ENCODE data around the gene CCDC61.

CCDC61 gene

DNA sequence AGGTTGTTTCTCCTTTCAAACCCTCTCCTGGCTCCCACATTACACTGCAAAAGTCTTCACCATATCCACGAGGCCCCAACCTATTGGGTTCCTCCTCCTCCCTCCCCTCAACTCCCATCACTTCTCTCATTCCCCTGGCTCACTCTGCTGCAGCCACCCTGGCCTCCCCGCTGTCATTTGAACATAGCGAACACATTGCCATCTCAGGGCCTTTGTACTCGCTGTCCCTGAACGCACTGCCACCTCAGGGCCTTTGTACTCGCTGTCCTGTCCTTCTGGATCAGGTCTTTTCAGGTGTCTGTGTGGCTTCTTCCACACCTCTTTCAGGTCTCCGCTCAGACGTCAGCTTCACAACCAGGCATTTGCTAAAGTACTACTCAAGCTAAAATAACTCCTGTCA is 1.7 kb downstream of the CCDC61 start:
- Histone ChIP-seq H3K36me3 (ENCODE audit: insufficient read depth, low read length) (peaks cover 14% of the 10 kb centered on the region), H3F3A (ENCODE audit: insufficient read depth, low read length) (no peaks in the 10 kb centered on the region), H3K9me2 (ENCODE audit: low read depth, low read length) (no peaks in the 10 kb centered on the region), H3K4me1 (ENCODE audit: insufficient read depth, low read length, severe bottlenecking) (peaks cover 34% of the 10 kb centered on the region), H2AFZ (ENCODE audit: low read length) (no peak overlapping the region), H3K4me2 (ENCODE audit: low read length) (no peak overlapping the region), H3K9ac (ENCODE audit: low read length) (no peak overlapping the region), H3K9me3 (ENCODE audit: low read length) (no peaks in the 10 kb centered on the region), H3K4me3 (ENCODE audit: low read depth, low read length, poor library complexity, severe bottlenecking) (no peak overlapping the region), H3K27ac (ENCODE audit: low read depth, low read length, poor library complexity, severe bottlenecking) (no peak overlapping the region), H3K79me2 (ENCODE audit: insufficient read depth, low read length) (no peaks in the 10 kb centered on the region), H3K27me3 (ENCODE audit: insufficient read depth, low read length) (no peaks in the 10 kb centered on the region), H4K20me1 (ENCODE audit: insufficient read depth, low read length) (no peaks in the 10 kb centered on the region)
- no peak for TF ChIP-seq EZH2 (IDR thresholded peaks at IDR 0.05; ENCODE audit: borderline replicate concordance, low read length)
- TF ChIP-seq, protein P1, sequence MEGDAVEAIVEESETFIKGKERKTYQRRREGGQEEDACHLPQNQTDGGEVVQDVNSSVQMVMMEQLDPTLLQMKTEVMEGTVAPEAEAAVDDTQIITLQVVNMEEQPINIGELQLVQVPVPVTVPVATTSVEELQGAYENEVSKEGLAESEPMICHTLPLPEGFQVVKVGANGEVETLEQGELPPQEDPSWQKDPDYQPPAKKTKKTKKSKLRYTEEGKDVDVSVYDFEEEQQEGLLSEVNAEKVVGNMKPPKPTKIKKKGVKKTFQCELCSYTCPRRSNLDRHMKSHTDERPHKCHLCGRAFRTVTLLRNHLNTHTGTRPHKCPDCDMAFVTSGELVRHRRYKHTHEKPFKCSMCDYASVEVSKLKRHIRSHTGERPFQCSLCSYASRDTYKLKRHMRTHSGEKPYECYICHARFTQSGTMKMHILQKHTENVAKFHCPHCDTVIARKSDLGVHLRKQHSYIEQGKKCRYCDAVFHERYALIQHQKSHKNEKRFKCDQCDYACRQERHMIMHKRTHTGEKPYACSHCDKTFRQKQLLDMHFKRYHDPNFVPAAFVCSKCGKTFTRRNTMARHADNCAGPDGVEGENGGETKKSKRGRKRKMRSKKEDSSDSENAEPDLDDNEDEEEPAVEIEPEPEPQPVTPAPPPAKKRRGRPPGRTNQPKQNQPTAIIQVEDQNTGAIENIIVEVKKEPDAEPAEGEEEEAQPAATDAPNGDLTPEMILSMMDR (IDR thresholded peaks at IDR 0.05; ENCODE audit: low read length), result no peak

DNA sequence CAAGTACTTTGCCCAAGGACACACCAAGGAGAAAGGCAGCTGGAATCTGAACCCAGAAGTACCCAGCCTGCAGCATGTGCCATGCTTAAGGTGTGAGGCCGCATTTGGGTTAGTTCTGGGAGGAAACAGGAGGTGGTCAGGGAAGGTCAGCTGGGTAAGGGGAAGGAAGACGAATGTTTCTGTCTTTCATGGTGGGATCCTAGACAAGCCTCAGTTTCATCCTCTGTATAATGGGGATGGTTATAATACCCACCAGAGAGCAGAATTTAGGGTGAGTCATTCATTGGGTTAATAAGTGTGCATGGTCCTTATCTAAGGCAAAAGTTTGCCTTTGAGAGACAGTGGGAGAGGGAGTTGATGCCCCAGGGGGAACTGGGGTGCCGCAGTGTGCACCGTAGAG is 3.6 kb downstream of the CCDC61 start:
- Histone ChIP-seq H3K27me3 (ENCODE audit: insufficient read depth, low read length) (no peaks in the 10 kb centered on the region), H3K36me3 (ENCODE audit: insufficient read depth, low read length) (peaks cover 14% of the 10 kb centered on the region), H2AFZ (ENCODE audit: low read length) (no peak overlapping the region), H3K4me3 (ENCODE audit: low read depth, low read length, poor library complexity, severe bottlenecking) (no peak overlapping the region), H3K9me2 (ENCODE audit: low read depth, low read length) (no peaks in the 10 kb centered on the region), H4K20me1 (ENCODE audit: insufficient read depth, low read length) (no peaks in the 10 kb centered on the region), H3K79me2 (ENCODE audit: insufficient read depth, low read length) (no peaks in the 10 kb centered on the region), H3K27ac (ENCODE audit: low read depth, low read length, poor library complexity, severe bottlenecking) (no peak overlapping the region), H3K9ac (ENCODE audit: low read length) (no peak overlapping the region), H3K9me3 (ENCODE audit: low read length) (no peaks in the 10 kb centered on the region), H3F3A (ENCODE audit: insufficient read depth, low read length) (no peaks in the 10 kb centered on the region), H3K4me2 (ENCODE audit: low read length) (no peak overlapping the region), H3K4me1 (ENCODE audit: insufficient read depth, low read length, severe bottlenecking) (peaks cover 34% of the 10 kb centered on the region)
- TF ChIP-seq, protein P1 (IDR thresholded peaks at IDR 0.05; ENCODE audit: low read length), result no peak
- no peak for TF ChIP-seq EZH2 (IDR thresholded peaks at IDR 0.05; ENCODE audit: borderline replicate concordance, low read length)

DNA sequence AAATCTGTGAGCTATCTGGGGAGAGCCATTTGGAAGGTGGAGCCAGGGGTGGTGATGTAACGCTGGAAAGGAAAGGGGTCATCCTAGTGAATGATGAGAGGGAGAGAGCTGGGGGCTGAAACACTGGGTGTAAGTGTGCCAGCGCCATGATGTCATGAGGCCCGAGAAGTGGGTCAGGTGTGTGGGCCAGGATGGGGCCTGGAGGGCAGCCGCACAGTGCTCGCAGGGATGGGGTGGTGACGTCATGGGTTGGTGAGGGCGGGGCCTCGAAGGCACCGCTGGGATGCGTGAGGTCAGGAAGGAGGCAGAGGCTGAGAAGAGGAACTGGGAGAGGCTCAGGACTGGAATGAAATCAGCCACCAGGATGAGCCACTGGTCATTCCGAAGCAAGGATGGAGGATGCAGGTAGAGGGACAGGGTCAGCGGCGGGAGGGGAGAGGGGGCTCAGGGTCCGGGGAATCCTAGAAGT is 4.4 kb downstream of the CCDC61 start:
- no peaks in the 10 kb centered on the region for H3F3A ChIP-seq (ENCODE audit: insufficient read depth, low read length)
- H3K9me2 ChIP-seq (ENCODE audit: low read depth, low read length), result no peaks in the 10 kb centered on the region
- no peaks in the 10 kb centered on the region for H3K27me3 ChIP-seq (ENCODE audit: insufficient read depth, low read length)
- H3K4me1 ChIP-seq (ENCODE audit: insufficient read depth, low read length, severe bottlenecking), result peaks cover 29% of the 10 kb centered on the region
- H3K4me2 ChIP-seq (ENCODE audit: low read length), result peak overlapping the region; percentile 5; the same call in 1 of the 2 replicates
- H3K27ac ChIP-seq (ENCODE audit: low read depth, low read length, poor library complexity, severe bottlenecking), result no peak overlapping the region
- H4K20me1 ChIP-seq (ENCODE audit: insufficient read depth, low read length), result no peaks in the 10 kb centered on the region
- no peaks in the 10 kb centered on the region for H3K79me2 ChIP-seq (ENCODE audit: insufficient read depth, low read length)
- peaks cover 14% of the 10 kb centered on the region for H3K36me3 ChIP-seq (ENCODE audit: insufficient read depth, low read length)
- H2AFZ ChIP-seq (ENCODE audit: low read length), result no peak overlapping the region
- no peak for TF ChIP-seq EZH2 (IDR thresholded peaks at IDR 0.05; ENCODE audit: borderline replicate concordance, low read length)
- TF ChIP-seq, protein P1 (IDR thresholded peaks at IDR 0.05; ENCODE audit: low read length), result no peak
- H3K9ac ChIP-seq (ENCODE audit: low read length), result no peak overlapping the region
- no peak overlapping the region for H3K4me3 ChIP-seq (ENCODE audit: low read depth, low read length, poor library complexity, severe bottlenecking)
- no peaks in the 10 kb centered on the region for H3K9me3 ChIP-seq (ENCODE audit: low read length)
